Activated effector memory CD4-positive, alpha-beta T cell treated with Interleukin-2 at 50 U/mL for 16 hours (primary cell): ENCODE data around the gene CNGB1.

Experiments
- DNase-seq: peaks from one replicate; pipeline ENCODE4 v3.0.0-alpha.2; 2020

Gene CNGB1

GRCh38 chr16:57970319-57970718 lies 609 bp downstream of the CNGB1 start:
- no peak for DNase-seq

GRCh38 chr16:57969451-57970123 lies 1.3 kb downstream of the CNGB1 start:
- DNase-seq: no peak

DNA sequence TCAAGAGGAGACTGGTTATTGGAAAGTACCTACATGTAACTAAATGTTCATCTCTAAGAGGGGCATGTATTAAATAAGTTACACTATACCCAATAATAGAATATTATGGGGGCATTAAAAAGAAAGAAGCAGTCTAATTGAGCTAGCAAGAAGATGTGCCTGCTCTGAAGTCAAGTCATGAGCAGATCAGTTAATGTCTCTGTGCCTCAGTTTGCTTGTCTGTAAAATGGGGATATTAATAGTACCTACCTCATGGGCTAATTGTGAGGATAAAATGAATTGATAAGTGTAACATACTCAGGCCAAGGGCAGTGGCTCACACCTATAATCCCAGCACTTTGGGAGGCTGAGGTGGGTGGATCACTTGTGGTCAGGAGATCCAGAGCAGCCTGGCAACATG lies 3.0 kb downstream of the CNGB1 start:
- no peak for DNase-seq

DNA sequence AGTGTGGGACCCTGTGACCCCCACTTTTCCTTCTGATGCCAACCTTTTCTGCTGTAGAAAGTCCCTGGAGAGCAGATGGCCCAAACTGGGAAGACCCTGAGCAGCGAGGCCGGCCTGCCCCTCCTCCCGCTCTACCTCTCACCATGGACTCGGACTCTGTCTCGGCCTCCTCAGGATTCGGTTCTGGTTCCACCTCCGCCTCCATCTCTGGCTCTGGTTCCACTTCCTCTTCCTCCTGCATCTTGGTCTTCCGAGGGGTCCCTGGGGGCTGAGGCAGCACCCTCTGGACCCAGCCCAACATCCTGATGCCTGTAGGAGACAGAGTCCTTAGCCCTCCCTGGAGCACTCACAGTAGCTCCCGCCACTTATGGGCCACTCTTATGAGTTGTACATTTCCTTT lies 3.9 kb downstream of the CNGB1 start:
- DNase-seq: no peak

DNA sequence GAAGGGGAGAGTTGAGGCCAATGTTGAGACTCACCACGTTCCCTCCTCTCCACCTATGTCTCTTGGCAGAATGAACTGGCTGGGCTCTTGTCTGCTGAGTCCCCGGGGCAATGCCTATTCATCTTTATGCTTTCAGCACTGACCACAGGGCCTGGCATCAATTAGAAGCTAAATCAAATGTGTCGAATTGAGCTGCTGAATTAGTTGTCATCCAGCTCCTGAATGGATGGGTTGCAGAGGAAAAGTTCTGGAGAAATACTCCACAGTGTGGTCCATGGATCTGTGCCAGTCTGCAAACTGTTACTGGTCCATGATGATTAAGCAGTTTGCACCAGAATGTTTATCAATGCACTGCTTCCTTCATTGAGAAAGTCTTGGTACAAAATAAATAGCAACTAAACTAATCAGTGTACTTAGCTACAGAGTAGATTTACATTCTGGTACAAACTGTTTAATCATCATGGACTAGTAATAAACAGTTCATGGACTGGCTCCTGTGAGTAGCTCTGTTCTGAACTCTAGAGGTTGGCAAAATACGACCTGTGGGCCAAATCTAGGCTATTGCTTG lies 4.6 kb downstream of the CNGB1 start:
- DNase-seq: no peak

- DNase-seq: no peak
These were observed 6.7 kb downstream of the CNGB1 start for GRCh38 chr16:57964157-57964700.

DNA sequence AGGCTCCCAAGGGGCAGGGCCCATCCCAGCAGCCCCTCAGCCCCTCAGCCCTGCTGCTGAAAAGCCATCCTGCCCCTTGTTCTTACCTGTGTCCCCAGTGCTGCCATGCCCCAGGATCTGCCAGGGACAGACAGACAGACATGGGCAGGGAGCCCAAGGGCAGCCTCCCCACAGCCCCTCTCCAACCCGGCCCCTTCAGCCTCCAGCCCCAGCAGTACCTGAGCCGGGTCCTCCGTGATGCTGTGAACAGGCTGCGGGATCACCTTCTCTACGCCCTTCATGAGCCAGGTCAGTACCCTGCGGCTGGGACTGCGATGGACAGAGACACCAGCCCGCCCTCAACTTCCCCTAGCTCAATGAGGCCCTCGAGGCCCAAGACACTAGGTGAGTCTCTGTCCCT lies 8.2 kb downstream of the CNGB1 start:
- DNase-seq: no peak

GRCh38 chr16:57962046-57962445 lies 8.9 kb downstream of the CNGB1 start:
- no peak for DNase-seq

GRCh38 chr16:57961538-57961937 lies 9.4 kb downstream of the CNGB1 start:
- no peak for DNase-seq

GRCh38 chr16:57960826-57961472 lies 10.0 kb downstream of the CNGB1 start:
- no peak for DNase-seq

DNA sequence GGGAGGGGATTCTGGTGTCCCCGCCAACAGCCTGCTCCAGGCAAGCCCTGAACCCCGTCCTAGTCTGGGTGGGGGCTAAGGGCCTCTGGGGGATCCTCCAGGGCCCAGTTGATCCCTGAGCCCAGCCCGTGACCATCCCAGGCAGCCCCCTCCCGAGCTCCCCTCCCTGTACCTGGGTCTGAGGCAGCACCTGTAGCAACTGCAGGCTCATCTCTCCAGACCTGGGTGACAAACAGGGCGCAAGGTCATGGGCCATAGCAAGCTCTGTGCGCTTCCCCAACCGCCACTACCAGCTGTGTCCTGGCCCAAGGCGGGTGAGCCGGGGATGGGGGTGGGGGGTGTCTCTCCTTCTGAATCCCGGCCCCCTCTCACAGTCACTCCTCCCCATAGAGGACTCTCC lies 10.6 kb downstream of the CNGB1 start:
- no peak for DNase-seq

GRCh38 chr16:57959804-57960203 lies 11.1 kb downstream of the CNGB1 start:
- DNase-seq: no peak

- no peak for DNase-seq
These were observed 11.8 kb downstream of the CNGB1 start for GRCh38 chr16:57959121-57959520.

DNA sequence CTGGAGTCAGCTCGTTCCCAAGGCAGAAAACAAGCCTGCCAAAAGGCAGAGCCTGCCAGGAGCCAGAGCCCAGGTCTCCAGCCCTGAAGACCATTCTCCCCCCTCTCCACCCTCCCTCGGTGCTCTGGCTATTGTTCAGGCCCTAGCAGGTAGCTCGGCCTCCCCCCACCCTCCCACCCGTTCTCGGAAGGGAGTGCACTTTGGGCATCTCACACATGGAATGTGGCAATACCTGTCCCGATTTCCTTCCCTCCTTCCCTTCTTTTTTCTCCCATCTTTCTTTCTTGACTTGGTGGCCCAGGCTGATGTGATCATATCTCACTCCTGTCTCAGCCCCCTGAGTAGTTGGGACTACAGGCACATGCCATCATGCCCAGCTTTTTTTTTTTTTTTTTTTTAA lies 12.4 kb downstream of the CNGB1 start:
- no peak for DNase-seq

- no peak for DNase-seq
These were observed 13.1 kb downstream of the CNGB1 start for GRCh38 chr16:57957673-57958392.

DNA sequence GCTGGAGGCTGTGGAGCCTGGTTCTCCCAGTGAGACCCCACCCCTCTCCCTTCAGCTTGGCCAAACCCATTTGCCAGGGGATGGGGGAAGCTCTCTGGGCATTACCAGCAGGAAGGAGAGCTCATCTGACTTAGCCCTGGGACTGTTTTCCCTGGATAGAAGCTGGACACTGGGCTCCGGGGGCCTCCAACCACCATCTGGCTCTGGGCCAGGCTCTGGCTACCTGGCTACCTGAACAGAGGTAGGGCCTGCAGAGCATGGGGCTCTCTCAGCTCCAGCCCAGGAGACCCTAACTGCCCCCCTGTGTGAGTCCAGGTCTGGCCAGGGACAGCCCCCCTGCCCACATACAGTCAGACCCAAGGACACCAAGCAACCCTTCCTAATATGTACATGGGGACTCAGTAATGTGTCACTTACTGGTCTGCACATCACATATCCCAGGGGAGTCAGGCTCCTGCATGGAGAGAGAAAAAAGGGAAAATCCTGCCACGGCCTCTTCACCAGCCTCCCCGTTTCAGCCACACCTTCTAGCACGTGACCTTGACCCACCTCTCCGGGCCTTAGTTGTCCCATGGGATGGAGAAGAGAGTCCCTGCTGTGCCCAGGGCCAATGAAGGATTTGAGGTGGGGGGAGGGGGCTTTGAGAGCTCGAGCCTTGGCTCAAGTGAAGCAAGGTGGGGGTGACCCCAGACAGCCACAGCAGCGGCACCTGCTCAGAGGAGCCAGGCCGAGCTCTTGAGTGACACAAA lies 13.8 kb downstream of the CNGB1 start:
- DNase-seq: no peak

DNA sequence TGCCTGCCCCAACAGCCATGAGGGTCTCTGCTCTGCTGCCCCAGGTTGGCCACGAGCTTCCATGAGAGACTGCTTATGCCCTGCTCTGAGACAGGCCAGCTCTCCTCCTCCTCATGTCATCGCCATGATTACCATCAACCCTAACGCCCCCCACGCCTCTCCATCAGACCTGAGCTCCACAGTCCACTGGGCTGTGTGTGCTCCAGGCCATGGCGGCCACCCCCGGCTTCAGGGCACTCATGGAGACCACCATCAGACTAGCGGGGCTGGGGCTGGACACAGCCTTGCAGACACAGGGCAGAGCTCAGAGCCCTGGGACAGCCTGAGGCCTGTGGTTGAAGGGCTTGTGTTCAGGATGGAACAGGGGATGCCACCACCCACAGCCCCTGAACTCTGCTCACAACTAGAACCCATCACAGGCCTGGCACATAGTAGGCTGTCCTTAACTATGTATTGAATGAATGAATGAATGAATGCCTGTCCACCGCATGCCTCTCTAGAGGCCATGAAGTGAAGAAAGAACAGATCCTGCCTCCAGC lies 14.6 kb downstream of the CNGB1 start:
- DNase-seq: no peak

- no peak for DNase-seq
These were observed 15.2 kb downstream of the CNGB1 start for GRCh38 chr16:57955572-57956188.

DNA sequence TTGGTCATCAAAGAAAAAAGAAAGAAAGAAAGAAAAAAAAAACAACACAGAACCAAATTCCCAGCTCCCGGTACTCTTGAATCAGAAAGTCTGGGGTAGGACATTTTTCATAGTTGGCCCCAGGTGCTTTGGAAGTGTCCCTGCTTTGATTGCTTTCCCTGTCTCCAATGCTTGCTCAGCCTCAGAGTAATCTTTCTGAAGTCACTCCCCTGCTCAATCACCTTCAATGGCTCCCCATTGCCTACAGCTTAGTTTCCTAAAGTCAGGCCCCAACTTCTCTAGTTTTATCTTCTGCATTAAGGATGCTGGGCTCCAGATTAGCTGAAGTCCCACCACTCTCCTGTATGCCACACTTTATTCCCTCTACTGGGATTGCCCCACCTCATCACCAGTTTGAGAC lies 17.1 kb downstream of the CNGB1 start:
- no peak for DNase-seq

DNA sequence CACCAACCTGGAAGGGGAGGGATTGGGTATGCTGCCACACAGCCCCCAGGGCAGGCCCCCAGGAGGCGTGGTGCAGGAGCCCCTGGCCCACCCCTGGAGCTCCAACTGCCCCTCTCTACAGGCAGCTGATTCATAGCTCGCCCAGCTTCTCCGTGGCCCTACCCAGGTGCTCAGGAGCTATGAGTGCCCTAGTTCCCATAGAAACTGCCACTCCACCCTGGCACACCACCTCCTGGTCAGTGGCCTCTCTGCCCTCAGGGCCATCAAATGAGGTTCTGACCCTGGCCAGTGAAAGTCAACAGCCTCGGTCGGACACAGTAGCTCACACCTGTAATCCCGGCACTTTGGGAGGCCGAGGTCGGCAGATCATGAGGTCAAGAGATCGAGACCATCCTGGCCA lies 18.0 kb downstream of the CNGB1 start:
- DNase-seq: no peak

DNA sequence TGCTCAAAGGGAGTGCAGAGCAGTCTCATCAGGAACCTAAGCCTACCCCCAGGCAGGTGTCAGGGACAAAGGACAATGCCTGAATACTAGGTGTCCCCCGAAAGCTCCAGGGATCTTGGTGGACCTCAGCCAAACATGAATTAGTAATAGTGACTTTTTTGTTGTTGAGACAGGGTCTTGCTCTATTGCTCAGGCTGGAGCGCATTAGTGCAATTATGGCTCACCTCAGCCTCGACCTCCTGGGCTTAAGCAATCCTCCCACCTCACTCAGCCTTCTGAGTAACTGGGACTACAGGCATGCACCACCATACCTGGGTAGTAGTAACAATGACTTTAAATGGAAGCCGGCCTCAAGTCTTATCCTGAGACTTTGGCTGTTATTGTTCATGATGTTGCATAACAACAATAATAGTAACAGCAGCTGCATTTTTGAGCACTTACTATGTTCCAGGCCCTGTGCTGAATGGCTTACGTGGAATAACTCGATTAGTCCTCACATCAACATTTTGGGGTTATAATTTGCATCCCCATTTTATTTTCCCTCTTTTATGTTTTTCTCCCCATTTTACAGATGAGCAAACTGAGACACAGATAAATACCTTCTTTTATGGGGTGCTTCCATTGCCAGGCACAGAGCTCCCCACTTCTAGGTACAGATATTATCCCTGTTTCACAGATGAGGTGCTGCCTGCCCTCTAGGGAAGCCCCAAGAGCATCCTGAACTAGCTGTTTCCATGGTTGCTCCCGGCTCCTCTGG lies 19.5 kb downstream of the CNGB1 start:
- DNase-seq: no peak
